Measurements from ENCODE around the gene ENTPD1. TPM values are rescaled to one million over a fixed set of nuclear protein-coding genes. Genes with fewer than 3 reads are reported as not detected.

ENTPD1 gene
- total and polyA plus RNA-seq, 2 experiments from 2014 or later, result 1.5 to 8.9 TPM

- Histone ChIP-seq H3K9me3 (ENCODE audit: low read depth) (no peaks in the 10 kb centered on the region), H3K36me3 (replicated peaks; ENCODE audit: insufficient read depth, low read depth) (no peaks in the 10 kb centered on the region), H3K4me3 (no peak overlapping the region), H3K4me1 (ENCODE audit: insufficient read depth) (no peaks in the 10 kb centered on the region), H3K4me2 (no peak overlapping the region), H3K79me2 (no peaks in the 10 kb centered on the region), H4K20me1 (ENCODE audit: insufficient read depth, poor library complexity, severe bottlenecking) (no peaks in the 10 kb centered on the region), H3K27me3 (no peaks in the 10 kb centered on the region), H2AFZ (no peak overlapping the region), H3K9me2 (replicated peaks; ENCODE audit: insufficient read depth) (no peaks in the 10 kb centered on the region), H3K27ac (no peak overlapping the region)
- DNase-seq (ENCODE audit: low spot score), result no peak
- TF ChIP-seq EZH2 (IDR thresholded peaks at IDR 0.05; ENCODE audit: borderline replicate concordance) (no peak), EZH2phosphoT487 (IDR thresholded peaks at IDR 0.05; ENCODE audit: low read depth, severe bottlenecking, unreplicated experiment) (no peak), CTCF (IDR thresholded peaks at IDR 0.05; ENCODE audit: poor library complexity) (no peak)
- 83% methylated on average over 2 of the region's 2 CpGs for WGBS (ENCODE audit: low lambda C conversion rate, missing lambda C conversion rate)
These were observed 12.9 kb upstream of the ENTPD1 start for GRCh38 chr10:95742962-95743535.

DNA sequence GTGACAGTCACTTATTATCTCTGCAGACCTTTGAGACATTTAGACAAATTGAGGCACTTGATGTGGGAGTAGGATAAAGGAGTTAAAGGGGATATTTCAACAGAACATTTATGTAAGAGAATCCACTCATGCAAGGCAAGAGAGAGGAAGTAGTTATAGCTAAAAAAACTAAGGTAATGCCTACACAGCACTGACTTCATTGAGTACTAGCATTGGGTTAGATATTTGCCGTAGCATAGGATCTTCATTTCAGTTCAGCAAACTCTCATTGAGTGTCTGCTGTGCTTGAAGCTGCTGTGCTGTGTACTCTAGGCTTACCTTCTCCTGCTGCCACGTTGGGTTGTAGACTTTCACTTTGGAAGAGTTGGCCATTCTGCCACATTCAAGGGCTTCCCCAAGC lies 10.5 kb upstream of the ENTPD1 start:
- Histone ChIP-seq H3K79me2 (no peaks in the 10 kb centered on the region), H3K9me2 (replicated peaks; ENCODE audit: insufficient read depth) (no peaks in the 10 kb centered on the region), H2AFZ (no peak overlapping the region), H4K20me1 (ENCODE audit: insufficient read depth, poor library complexity, severe bottlenecking) (no peaks in the 10 kb centered on the region), H3K4me3 (no peak overlapping the region), H3K27me3 (no peaks in the 10 kb centered on the region), H3K36me3 (replicated peaks; ENCODE audit: insufficient read depth, low read depth) (no peaks in the 10 kb centered on the region), H3K9me3 (ENCODE audit: low read depth) (no peaks in the 10 kb centered on the region), H3K27ac (no peak overlapping the region), H3K4me1 (ENCODE audit: insufficient read depth) (no peaks in the 10 kb centered on the region), H3K4me2 (no peak overlapping the region)
- DNase-seq (ENCODE audit: low spot score), result no peak
- TF ChIP-seq CTCF (IDR thresholded peaks at IDR 0.05; ENCODE audit: poor library complexity) (no peak), EZH2 (IDR thresholded peaks at IDR 0.05; ENCODE audit: borderline replicate concordance) (no peak), EZH2phosphoT487 (IDR thresholded peaks at IDR 0.05; ENCODE audit: low read depth, severe bottlenecking, unreplicated experiment) (no peak)
- 72% methylated on average over 2 of the region's 2 CpGs for WGBS (ENCODE audit: low lambda C conversion rate, missing lambda C conversion rate)

DNA sequence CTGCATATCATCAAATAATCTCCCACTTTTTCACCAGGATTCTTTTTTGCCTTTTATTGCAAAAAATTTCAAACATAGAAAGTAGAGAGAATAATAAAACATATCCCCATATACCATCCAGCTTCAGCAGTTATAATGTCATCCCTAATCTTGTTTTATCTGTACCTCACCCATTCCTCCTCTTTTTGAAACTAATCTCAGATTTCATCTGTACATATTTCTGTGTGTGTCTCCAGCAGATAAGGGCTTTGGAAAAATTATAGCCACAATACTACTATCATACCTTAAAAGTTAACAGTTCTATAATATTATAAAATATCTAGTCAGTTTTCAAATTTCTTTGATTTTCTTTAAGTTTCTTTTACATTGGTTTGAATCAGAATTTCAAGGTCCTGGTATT lies 7.6 kb upstream of the ENTPD1 start:
- H3K27ac ChIP-seq, result no peak overlapping the region
- H3K36me3 ChIP-seq (replicated peaks; ENCODE audit: insufficient read depth, low read depth), result no peaks in the 10 kb centered on the region
- no peaks in the 10 kb centered on the region for H3K4me1 ChIP-seq (ENCODE audit: insufficient read depth)
- no peak overlapping the region for H3K4me2 ChIP-seq
- H4K20me1 ChIP-seq (ENCODE audit: insufficient read depth, poor library complexity, severe bottlenecking), result no peaks in the 10 kb centered on the region
- H3K9me2 ChIP-seq (replicated peaks; ENCODE audit: insufficient read depth), result no peaks in the 10 kb centered on the region
- H2AFZ ChIP-seq, result no peak overlapping the region
- no peaks in the 10 kb centered on the region for H3K79me2 ChIP-seq
- no peaks in the 10 kb centered on the region for H3K9me3 ChIP-seq (ENCODE audit: low read depth)
- TF ChIP-seq EZH2 (IDR thresholded peaks at IDR 0.05; ENCODE audit: borderline replicate concordance), result no peak
- no peak for TF ChIP-seq CTCF (IDR thresholded peaks at IDR 0.05; ENCODE audit: poor library complexity)
- TF ChIP-seq EZH2phosphoT487 (IDR thresholded peaks at IDR 0.05; ENCODE audit: low read depth, severe bottlenecking, unreplicated experiment), result no peak
- no peak overlapping the region for H3K4me3 ChIP-seq
- DNase-seq (ENCODE audit: low spot score), result no peak
- H3K27me3 ChIP-seq, result no peaks in the 10 kb centered on the region

Measured in hepatocyte (in vitro differentiated cells).